ENCODE results near the gene PDE3A. TPM values are rescaled to one million over a fixed set of nuclear protein-coding genes. Genes with fewer than 3 reads are reported as not detected.

PDE3A gene
- total RNA-seq, 1 donor from 2014 or later = 5.5 TPM

GRCh38 chr12:20503858-20504257, 135.5 kb downstream of the PDE3A start:
- H3K9me3 ChIP-seq = no peaks in the 10 kb centered on the region
- no peaks in the 10 kb centered on the region for H3K4me1 ChIP-seq
- H3K4me3 ChIP-seq = no peak overlapping the region
- no peak for ATAC-seq
- intact Hi-C loops (cut with DNase I) = no loop called here
- no peaks in the 10 kb centered on the region for H3K27me3 ChIP-seq (ENCODE audit: low read depth)
- H3K36me3 ChIP-seq = no peaks in the 10 kb centered on the region
- TF ChIP-seq CTCF (IDR thresholded peaks at IDR 0.05) = no peak
- no peak for DNase-seq
- no peak overlapping the region for H3K27ac ChIP-seq

GRCh38 chr12:20505056-20505455, 136.7 kb downstream of the PDE3A start:
- H3K27ac ChIP-seq = no peak overlapping the region
- H3K4me3 ChIP-seq = no peak overlapping the region
- H3K4me1 ChIP-seq = no peaks in the 10 kb centered on the region
- DNase-seq (no peak), ATAC-seq (no peak)
- no peaks in the 10 kb centered on the region for H3K9me3 ChIP-seq
- no peaks in the 10 kb centered on the region for H3K27me3 ChIP-seq (ENCODE audit: low read depth)
- no peak for TF ChIP-seq CTCF (IDR thresholded peaks at IDR 0.05)
- H3K36me3 ChIP-seq = no peaks in the 10 kb centered on the region
- intact Hi-C loops (cut with DNase I) = no loop called here

GRCh38 chr12:20507056-20507455, 138.7 kb downstream of the PDE3A start:
- H3K27me3 ChIP-seq (ENCODE audit: low read depth) = no peaks in the 10 kb centered on the region
- H3K4me3 ChIP-seq = no peak overlapping the region
- TF ChIP-seq CTCF (IDR thresholded peaks at IDR 0.05) = no peak
- no peaks in the 10 kb centered on the region for H3K4me1 ChIP-seq
- no peaks in the 10 kb centered on the region for H3K9me3 ChIP-seq
- H3K36me3 ChIP-seq = no peaks in the 10 kb centered on the region
- H3K27ac ChIP-seq = no peak overlapping the region
- intact Hi-C loops (cut with DNase I) = no loop called here
- ATAC-seq (no peak), DNase-seq (no peak)

GRCh38 chr12:20507711-20508110, 139.4 kb downstream of the PDE3A start:
- Histone ChIP-seq H3K4me3 (no peak overlapping the region), H3K27me3 (ENCODE audit: low read depth) (no peaks in the 10 kb centered on the region), H3K36me3 (no peaks in the 10 kb centered on the region), H3K4me1 (no peaks in the 10 kb centered on the region), H3K9me3 (no peaks in the 10 kb centered on the region), H3K27ac (no peak overlapping the region)
- intact Hi-C loops (cut with DNase I) = no loop called here
- DNase-seq = no peak
- no peak for ATAC-seq
- TF ChIP-seq CTCF (IDR thresholded peaks at IDR 0.05) = no peak

GRCh38 chr12:20508359-20508758, 140.0 kb downstream of the PDE3A start:
- TF ChIP-seq CTCF (IDR thresholded peaks at IDR 0.05) = no peak
- Histone ChIP-seq H3K4me3 (no peak overlapping the region), H3K9me3 (no peaks in the 10 kb centered on the region), H3K36me3 (no peaks in the 10 kb centered on the region), H3K4me1 (no peaks in the 10 kb centered on the region), H3K27ac (no peak overlapping the region), H3K27me3 (ENCODE audit: low read depth) (no peaks in the 10 kb centered on the region)
- DNase-seq = no peak
- intact Hi-C loops (cut with DNase I) = no loop called here
- no peak for ATAC-seq

GRCh38 chr12:20508962-20509361, 140.6 kb downstream of the PDE3A start:
- Histone ChIP-seq H3K27me3 (ENCODE audit: low read depth) (no peaks in the 10 kb centered on the region), H3K36me3 (no peaks in the 10 kb centered on the region), H3K4me1 (no peaks in the 10 kb centered on the region), H3K9me3 (no peaks in the 10 kb centered on the region), H3K4me3 (no peak overlapping the region), H3K27ac (no peak overlapping the region)
- DNase-seq (no peak), ATAC-seq (no peak)
- TF ChIP-seq CTCF (IDR thresholded peaks at IDR 0.05) = no peak
- intact Hi-C loops (cut with DNase I) = no loop called here

Measured in lower lobe of right lung (tissue), 2 donors.